ENCODE results near the gene ABI2.
"Not testable (repeated sequence)": the region's sequence is repeated elsewhere in the genome, so short reads cannot be mapped to it uniquely, and the experiment has no call there.

The ABI2 gene

DNA sequence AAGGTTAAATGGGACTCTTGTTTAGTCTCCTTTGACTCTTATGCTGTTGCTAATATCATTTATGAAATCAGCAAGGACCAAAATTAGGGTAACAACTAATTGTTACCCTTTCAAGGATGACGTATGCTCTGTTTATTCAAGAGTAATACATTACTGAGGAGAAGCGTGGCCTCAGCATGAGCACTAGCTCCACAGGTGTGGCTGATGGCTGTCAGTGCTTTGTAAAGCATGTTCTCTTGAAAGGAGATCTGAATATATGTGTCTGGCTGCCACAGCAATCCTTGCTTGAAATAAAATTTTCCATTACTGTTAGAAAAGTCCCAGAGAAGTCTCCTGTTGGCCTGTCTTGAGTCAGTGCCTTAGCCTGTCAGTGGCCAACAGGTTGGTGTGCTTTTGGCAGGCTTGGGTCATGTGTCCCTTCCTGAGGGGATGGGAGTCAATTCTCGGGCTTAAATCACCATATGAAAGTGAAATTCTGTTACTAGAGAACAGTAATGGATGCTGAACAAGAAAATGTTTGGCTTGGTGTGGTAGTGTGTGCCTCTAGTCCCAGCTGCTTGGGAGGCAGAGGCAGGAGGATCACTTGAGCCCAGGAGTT is 32.7 kb downstream of the ABI2 start:
- Histone ChIP-seq H3K36me3 (ENCODE audit: control insufficient read depth, insufficient read depth, low read length) (no peaks in the 10 kb centered on the region; the same call in 1 of the 2 replicates), H3K27me3 (replicated peaks; ENCODE audit: control insufficient read depth, insufficient read depth, low read length) (no peaks in the 10 kb centered on the region), H3K4me3 (replicated peaks; ENCODE audit: low read depth, low read length) (no peak overlapping the region)
- no peak for TF ChIP-seq CTCF (IDR thresholded peaks at IDR 0.05; ENCODE audit: insufficient read depth, low read length, poor library complexity, severe bottlenecking)
- DNase-seq (ENCODE audit: extremely low read depth, insufficient read length): no peak

DNA sequence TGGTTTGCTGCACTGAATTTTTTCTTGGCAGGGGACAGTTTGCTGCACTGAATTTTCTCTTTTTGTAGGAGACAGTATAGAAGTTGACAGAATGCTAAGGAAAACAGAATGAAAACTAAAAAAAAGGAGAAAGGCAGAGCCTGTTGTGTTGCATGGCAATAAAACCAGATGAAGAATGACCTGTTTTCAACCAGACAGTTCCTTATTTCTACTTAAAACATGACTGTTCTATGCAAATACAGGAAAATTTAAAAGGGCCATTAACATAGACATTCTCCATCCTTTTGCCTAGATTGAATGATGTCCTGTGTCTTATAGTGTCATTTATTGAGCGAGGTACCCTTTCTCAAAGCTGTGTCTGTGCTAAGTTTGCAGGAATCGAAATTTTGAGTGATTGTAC is 33.3 kb downstream of the ABI2 start:
- DNase-seq (ENCODE audit: extremely low read depth, insufficient read length): no peak
- no peaks in the 10 kb centered on the region; the same call in 1 of the 2 replicates for H3K36me3 ChIP-seq (ENCODE audit: control insufficient read depth, insufficient read depth, low read length)
- no peak overlapping the region for H3K4me3 ChIP-seq (replicated peaks; ENCODE audit: low read depth, low read length)
- no peak for TF ChIP-seq CTCF (IDR thresholded peaks at IDR 0.05; ENCODE audit: insufficient read depth, low read length, poor library complexity, severe bottlenecking)
- H3K27me3 ChIP-seq (replicated peaks; ENCODE audit: control insufficient read depth, insufficient read depth, low read length): no peaks in the 10 kb centered on the region

DNA sequence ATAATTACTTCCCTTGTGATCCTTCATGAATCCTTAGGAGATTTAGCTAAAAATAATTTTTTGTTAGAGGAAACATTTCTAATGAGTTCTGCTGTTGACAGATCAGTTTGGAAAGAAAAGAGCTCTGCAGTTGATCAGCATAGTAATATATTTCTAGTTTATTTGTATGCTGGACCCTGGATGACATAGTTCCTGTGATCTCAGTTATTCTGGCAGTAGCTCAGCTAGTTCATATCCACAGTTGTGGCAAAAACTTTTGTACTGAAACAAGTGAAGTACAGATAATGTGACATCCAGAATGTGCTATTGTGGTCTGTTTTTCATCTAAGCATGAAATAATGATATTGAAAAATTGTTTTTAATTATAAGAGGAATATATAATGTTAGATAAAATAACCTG is 33.7 kb downstream of the ABI2 start:
- H3K27me3 ChIP-seq (replicated peaks; ENCODE audit: control insufficient read depth, insufficient read depth, low read length): no peaks in the 10 kb centered on the region
- TF ChIP-seq CTCF (IDR thresholded peaks at IDR 0.05; ENCODE audit: insufficient read depth, low read length, poor library complexity, severe bottlenecking): no peak
- no peak for DNase-seq (ENCODE audit: extremely low read depth, insufficient read length)
- no peak overlapping the region for H3K4me3 ChIP-seq (replicated peaks; ENCODE audit: low read depth, low read length)
- H3K36me3 ChIP-seq (ENCODE audit: control insufficient read depth, insufficient read depth, low read length): no peaks in the 10 kb centered on the region; the same call in 1 of the 2 replicates

DNA sequence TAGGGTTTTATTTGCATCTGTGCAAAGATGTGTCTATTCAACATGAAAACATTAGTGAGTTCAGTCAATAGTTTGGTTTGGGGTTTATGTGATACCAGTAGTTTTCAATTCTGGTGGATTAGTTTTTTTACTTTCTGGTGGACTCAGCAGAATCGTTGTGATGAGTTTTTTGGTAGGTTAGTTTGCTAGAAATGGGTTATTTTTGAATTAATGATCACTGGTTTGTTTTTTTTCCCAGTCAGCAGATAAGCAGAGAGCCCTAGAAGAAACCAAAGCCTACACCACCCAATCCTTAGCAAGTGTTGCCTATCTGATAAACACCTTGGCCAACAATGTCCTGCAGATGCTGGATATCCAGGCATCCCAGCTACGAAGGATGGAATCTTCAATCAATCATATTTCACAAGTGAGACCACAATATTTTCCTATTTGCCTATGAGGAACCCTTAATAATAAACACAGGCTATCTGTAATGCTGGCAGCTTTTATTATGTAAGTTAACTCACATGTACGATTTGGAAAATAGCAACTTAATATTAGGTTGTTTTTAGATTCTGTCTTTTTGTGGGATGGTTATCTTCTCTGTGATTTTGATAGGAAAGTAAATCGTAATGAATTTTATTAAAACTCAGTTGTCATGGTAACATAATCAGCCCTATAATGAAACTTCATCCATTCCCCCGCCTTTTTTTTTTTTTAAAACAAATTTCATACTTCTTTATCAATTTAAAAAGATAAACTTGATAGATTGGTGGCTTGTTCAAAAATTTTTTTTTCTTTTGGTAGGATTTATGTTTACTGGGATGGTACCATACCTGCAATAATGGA is 38.7 kb downstream of the ABI2 start:
- DNase-seq (ENCODE audit: extremely low read depth, insufficient read length): no peak
- no peak for TF ChIP-seq CTCF (IDR thresholded peaks at IDR 0.05; ENCODE audit: insufficient read depth, low read length, poor library complexity, severe bottlenecking)
- no peak overlapping the region for H3K4me3 ChIP-seq (replicated peaks; ENCODE audit: low read depth, low read length)
- no peaks in the 10 kb centered on the region for H3K27me3 ChIP-seq (replicated peaks; ENCODE audit: control insufficient read depth, insufficient read depth, low read length)
- no peaks in the 10 kb centered on the region for H3K36me3 ChIP-seq (ENCODE audit: control insufficient read depth, insufficient read depth, low read length)

DNA sequence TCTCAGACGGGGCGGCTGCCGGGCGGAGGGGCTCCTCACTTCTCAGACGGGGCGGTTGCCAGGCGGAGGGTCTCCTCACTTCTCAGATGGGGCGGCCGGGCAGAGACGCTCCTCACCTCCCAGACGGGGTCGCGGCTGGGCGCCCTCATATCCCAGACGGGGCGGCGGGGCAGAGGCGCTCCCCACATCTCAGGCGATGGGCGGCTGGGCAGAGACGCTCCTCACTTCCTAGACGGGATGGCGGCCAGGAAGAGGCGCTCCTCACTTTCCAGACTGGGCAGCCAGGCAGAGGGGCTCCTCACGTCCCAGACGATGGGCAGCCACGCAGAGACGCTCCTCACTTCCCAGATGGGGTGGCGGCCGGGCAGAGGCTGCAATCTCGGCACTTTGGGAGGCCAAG is 44.5 kb downstream of the ABI2 start:
- H3K36me3 ChIP-seq (ENCODE audit: control insufficient read depth, insufficient read depth, low read length); DNase-seq (ENCODE audit: extremely low read depth, insufficient read length); H3K4me3 ChIP-seq (replicated peaks; ENCODE audit: low read depth, low read length); H3K27me3 ChIP-seq (replicated peaks; ENCODE audit: control insufficient read depth, insufficient read depth, low read length): not testable (repeated sequence)

DNA sequence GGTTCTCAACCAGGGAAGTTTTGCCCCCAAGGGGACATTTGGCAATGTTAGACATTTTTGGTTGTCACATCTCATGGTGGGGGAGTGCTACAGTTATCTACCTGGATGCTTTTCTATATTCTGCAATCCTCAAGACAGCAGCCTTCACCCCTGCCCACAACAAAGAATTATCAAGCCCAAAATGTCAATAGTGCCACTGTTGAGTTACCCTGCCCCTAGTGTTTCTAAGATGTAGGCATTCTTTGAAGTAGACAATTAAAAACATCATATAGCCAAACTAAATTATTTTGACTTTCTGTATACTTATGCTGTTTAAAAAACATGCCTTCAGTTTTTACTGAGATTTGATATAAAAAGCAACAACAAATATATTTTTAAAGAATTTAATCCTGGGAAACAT is 48.0 kb downstream of the ABI2 start:
- TF ChIP-seq CTCF (IDR thresholded peaks at IDR 0.05; ENCODE audit: insufficient read depth, low read length, poor library complexity, severe bottlenecking): no peak
- no peak for DNase-seq (ENCODE audit: extremely low read depth, insufficient read length)
- Histone ChIP-seq H3K27me3 (replicated peaks; ENCODE audit: control insufficient read depth, insufficient read depth, low read length) (no peaks in the 10 kb centered on the region), H3K36me3 (ENCODE audit: control insufficient read depth, insufficient read depth, low read length) (no peaks in the 10 kb centered on the region), H3K4me3 (replicated peaks; ENCODE audit: low read depth, low read length) (no peak overlapping the region)
